Esophagus muscularis mucosa (tissue), 3 donors: Measurements from ENCODE around the gene SLA2.

ENCODE experiments used
- POLR2A ChIP-seq: fragments of 450-650 bp; IDR thresholded peaks from one replicate; pipeline ENCODE4 v1.6.1; 2017; ENCODE audit warnings: antibody characterized with exemption, moderate library complexity, mild to moderate bottlenecking, low read depth
- TF ChIP-seq, protein P1 (sequence below), 3 experiments: fragments of 200-600 bp in 2 of 3; fragments of 450-650 bp in 1 of 3; sonication (generic) in 2 of 3; IDR thresholded peaks; one replicate each; pipeline ENCODE4 v1.5.1; 2017 to 2019; ENCODE audit warnings: antibody characterized with exemption in 3 of 3, mild to moderate bottlenecking in 2 of 3, moderate library complexity in 1 of 3

DNA sequence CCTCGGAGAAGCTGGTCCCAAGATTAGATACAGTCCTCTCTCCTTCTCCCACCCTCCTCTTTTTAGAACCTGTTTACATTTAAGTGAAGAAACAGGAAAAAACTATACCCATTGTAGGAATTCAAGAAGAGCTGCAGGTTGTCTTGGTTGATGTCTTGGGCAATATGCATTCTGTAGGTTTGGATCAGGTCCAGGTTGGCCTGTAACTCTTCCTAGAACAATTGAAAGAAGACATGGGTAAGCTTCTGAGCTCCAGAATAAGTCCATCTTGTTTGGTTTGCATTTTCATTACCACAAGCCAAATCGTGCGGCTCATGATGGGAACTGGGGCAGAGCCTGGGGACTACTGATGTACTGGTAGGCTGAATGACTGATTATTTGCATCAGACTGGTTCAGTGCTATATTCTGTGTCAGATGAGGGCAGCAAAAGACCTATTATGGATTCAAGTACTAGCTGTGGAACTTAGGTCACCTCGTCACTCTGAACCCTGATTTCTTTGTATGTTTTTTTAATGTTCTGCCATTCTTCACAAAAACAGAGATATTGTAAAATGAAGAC, 20.3 kb upstream of the SLA2 start:
- TF ChIP-seq POLR2A: no peak
- TF ChIP-seq, protein P1, sequence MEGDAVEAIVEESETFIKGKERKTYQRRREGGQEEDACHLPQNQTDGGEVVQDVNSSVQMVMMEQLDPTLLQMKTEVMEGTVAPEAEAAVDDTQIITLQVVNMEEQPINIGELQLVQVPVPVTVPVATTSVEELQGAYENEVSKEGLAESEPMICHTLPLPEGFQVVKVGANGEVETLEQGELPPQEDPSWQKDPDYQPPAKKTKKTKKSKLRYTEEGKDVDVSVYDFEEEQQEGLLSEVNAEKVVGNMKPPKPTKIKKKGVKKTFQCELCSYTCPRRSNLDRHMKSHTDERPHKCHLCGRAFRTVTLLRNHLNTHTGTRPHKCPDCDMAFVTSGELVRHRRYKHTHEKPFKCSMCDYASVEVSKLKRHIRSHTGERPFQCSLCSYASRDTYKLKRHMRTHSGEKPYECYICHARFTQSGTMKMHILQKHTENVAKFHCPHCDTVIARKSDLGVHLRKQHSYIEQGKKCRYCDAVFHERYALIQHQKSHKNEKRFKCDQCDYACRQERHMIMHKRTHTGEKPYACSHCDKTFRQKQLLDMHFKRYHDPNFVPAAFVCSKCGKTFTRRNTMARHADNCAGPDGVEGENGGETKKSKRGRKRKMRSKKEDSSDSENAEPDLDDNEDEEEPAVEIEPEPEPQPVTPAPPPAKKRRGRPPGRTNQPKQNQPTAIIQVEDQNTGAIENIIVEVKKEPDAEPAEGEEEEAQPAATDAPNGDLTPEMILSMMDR (IDR thresholded peaks at IDR 0.05): peak in 1 of 3 experiments; percentile 22
